Trophoblast cell (in vitro differentiated cells and primary cell): ENCODE data around the gene COA1.

ENCODE experiments used
- DNase-seq, 2 donors: peaks; one replicate each; pipeline ENCODE4 v3.0.0-alpha.2; 2016
- H2AFZ ChIP-seq: 2 replicates; pipeline ENCODE4 v1.6.1; 2013; ENCODE audit warnings: low read length, moderate library complexity, mild to moderate bottlenecking; ENCODE audit not compliant: insufficient read depth, poor library complexity
- H2AK5ac ChIP-seq: 2 replicates; pipeline ENCODE4 v1.6.1; 2013; ENCODE audit warnings: mild to moderate bottlenecking, low read length
- H2BK120ac ChIP-seq: 2 replicates; pipeline ENCODE4 v1.6.1; 2013; ENCODE audit warnings: low read length, mild to moderate bottlenecking, moderate library complexity; ENCODE audit not compliant: insufficient read depth, poor library complexity
- H2BK12ac ChIP-seq: 2 replicates; pipeline ENCODE4 v1.6.1; 2013; ENCODE audit warnings: mild to moderate bottlenecking, low read length, moderate library complexity
- H2BK5ac ChIP-seq: 2 replicates; pipeline ENCODE4 v1.6.1; 2013; ENCODE audit warnings: low read length, low read depth, moderate library complexity, mild to moderate bottlenecking; ENCODE audit not compliant: poor library complexity
- H3K14ac ChIP-seq: 2 replicates; pipeline ENCODE4 v1.6.1; 2013; ENCODE audit warnings: mild to moderate bottlenecking, low read length
- H3K18ac ChIP-seq: 2 replicates; pipeline ENCODE4 v1.6.1; 2013; ENCODE audit warnings: mild to moderate bottlenecking, low read length
- H3K23ac ChIP-seq: 2 replicates; pipeline ENCODE4 v1.6.1; 2013; ENCODE audit warnings: low read length
- H3K27ac ChIP-seq: 2 replicates; pipeline ENCODE4 v1.5.1; 2013; ENCODE audit warnings: low read depth, mild to moderate bottlenecking, inconsistent platforms, low read length, moderate library complexity
- H3K27me3 ChIP-seq: 2 replicates; pipeline ENCODE4 v1.6.1; 2013; ENCODE audit warnings: inconsistent platforms, mild to moderate bottlenecking, low read length, moderate library complexity; ENCODE audit not compliant: insufficient read depth
- H3K36me3 ChIP-seq, 2 experiments: 1 replicate in 1 of 2; 2 replicates in 1 of 2; pipeline ENCODE4 v1.6.1; 2013; ENCODE audit warnings: low read length in 2 of 2, mild to moderate bottlenecking in 2 of 2, moderate library complexity in 1 of 2; ENCODE audit not compliant: insufficient read depth in 2 of 2, control insufficient read depth in 1 of 2
- H3K4ac ChIP-seq: 2 replicates; pipeline ENCODE4 v1.6.1; 2013; ENCODE audit warnings: low read depth, mild to moderate bottlenecking, low read length, moderate library complexity
- H3K4me1 ChIP-seq, 2 experiments: 1 replicate in 1 of 2; 2 replicates in 1 of 2; pipeline ENCODE4 v1.6.1; 2013; ENCODE audit warnings: low read length in 2 of 2, mild to moderate bottlenecking in 2 of 2, moderate library complexity in 1 of 2; ENCODE audit not compliant: insufficient read depth in 2 of 2, control insufficient read depth in 1 of 2
- H3K4me2 ChIP-seq: 2 replicates; pipeline ENCODE4 v1.6.1; 2013; ENCODE audit warnings: inconsistent platforms, mild to moderate bottlenecking, low read length, moderate library complexity
- H3K4me3 ChIP-seq: 2 replicates; pipeline ENCODE4 v1.5.1; 2013; ENCODE audit warnings: mild to moderate bottlenecking, low read depth, low read length, inconsistent platforms
- H3K79me1 ChIP-seq: one replicate; pipeline ENCODE4 v1.6.1; 2013; ENCODE audit warnings: low read length
- H3K79me2 ChIP-seq: 2 replicates; pipeline ENCODE4 v1.6.1; 2013; ENCODE audit warnings: low read length, mild to moderate bottlenecking; ENCODE audit not compliant: control insufficient read depth, insufficient read depth, poor library complexity
- H3K9ac ChIP-seq: 2 replicates; pipeline ENCODE4 v1.6.1; 2013; ENCODE audit warnings: mild to moderate bottlenecking, low read length
- H3K9me3 ChIP-seq: 2 replicates; pipeline ENCODE4 v1.6.1; 2013; ENCODE audit warnings: low read depth, mild to moderate bottlenecking, control low read depth, inconsistent platforms, low read length; ENCODE audit not compliant: insufficient read depth
- H4K12ac ChIP-seq: 2 replicates; pipeline ENCODE4 v1.6.1; 2013; ENCODE audit warnings: low read depth, mild to moderate bottlenecking, low read length, moderate library complexity
- H4K8ac ChIP-seq: 2 replicates; pipeline ENCODE4 v1.6.1; 2013; ENCODE audit warnings: low read depth, mild to moderate bottlenecking, low read length, moderate library complexity
- H4K91ac ChIP-seq: one replicate; pipeline ENCODE4 v1.6.1; 2013; ENCODE audit warnings: low read depth, mild to moderate bottlenecking, low read length, moderate library complexity
- WGBS: extraction: QIAGEN DNeasy Blood & Tissue Kit; methylation state at CpG from one replicate; pipeline ENCODE4 v1.1.7; 2013; ENCODE audit warnings: missing lambda C conversion rate; ENCODE audit not compliant: insufficient read length, insufficient coverage; ENCODE audit errors: extremely low coverage; 5-methylcytosine and 5-hydroxymethylcytosine counted together

The COA1 gene

DNA sequence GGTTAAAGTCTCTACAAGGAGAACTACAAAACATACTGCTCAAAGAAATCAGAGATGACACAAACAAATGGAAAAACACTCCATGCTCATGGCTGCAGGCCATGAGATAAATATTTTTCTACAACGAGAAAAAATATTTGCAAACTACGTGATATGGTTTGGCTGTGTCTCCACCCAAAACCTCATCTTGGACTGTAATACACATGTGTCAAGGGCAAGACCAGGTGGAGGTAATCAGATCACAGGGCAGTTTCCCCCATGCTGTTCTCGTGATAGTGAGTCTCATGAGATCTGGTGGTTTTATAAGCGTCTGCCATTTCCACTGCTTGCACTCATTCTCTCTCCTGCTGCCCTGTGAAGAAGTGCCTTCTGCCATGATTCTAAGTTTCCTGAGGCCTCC, 57.8 kb downstream of the COA1 start:
- no peaks in the 10 kb centered on the region for H3K4me1 ChIP-seq
- no CpG with 5 or more reads among the region's 4 CpGs for WGBS
- H3K23ac ChIP-seq = no peak overlapping the region
- H3K4me2 ChIP-seq = no peak overlapping the region
- H3K18ac ChIP-seq = no peak overlapping the region
- H3K27ac ChIP-seq = no peak overlapping the region
- no peaks in the 10 kb centered on the region for H3K79me1 ChIP-seq
- no peak overlapping the region for H3K4ac ChIP-seq
- no peak overlapping the region for H4K12ac ChIP-seq
- no peak overlapping the region for H3K9ac ChIP-seq
- H2BK12ac ChIP-seq = no peak overlapping the region
- H2AFZ ChIP-seq = no peak overlapping the region
- H3K14ac ChIP-seq = no peak overlapping the region
- H2BK5ac ChIP-seq = no peak overlapping the region
- H3K9me3 ChIP-seq = no peaks in the 10 kb centered on the region
- H2BK120ac ChIP-seq = no peak overlapping the region
- H2AK5ac ChIP-seq = no peak overlapping the region
- no peaks in the 10 kb centered on the region for H3K36me3 ChIP-seq
- no peak overlapping the region for H4K8ac ChIP-seq
- no peaks in the 10 kb centered on the region for H3K79me2 ChIP-seq
- DNase-seq = no peak
- no peak overlapping the region for H3K4me3 ChIP-seq
- no peak overlapping the region for H4K91ac ChIP-seq
- no peaks in the 10 kb centered on the region for H3K27me3 ChIP-seq

DNA sequence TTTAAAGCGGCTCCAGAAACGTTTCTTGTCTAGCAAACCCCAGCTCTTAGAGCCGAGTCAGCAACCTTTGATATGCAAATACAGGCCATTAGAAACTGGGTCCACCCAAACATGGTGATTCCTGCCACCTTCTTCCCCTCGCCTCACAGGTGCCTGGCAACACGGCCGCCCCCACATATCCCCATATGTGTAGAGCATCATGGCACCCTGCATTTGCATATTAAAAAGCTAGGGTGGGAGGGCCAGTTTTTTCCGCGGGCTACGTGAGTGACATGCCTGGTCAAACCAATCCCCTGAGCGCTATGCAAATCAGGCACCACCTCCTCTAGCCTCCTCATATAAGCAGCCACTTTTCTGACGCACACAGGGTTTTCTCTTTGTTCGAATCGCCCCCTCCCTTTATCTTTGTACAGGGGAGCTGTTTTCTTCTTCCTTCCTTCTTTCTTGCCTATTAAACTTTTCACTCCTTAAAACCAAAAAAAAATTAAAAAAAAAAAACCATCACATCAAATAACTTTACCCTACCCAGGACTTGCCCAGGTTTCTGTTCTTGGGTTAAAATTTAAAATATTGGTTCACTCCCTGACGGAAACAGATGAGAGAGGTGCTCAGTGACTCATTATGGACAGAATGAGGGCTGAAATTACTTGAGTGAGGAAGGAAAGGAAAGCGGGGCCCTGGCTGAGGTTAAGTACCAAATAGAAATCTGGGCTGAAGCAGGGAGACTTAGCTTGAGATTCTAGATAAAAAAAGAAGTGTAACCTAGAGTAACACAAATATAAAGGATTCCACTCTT, 59.8 kb downstream of the COA1 start:
- H4K12ac ChIP-seq = no peak overlapping the region
- no peak overlapping the region for H2AFZ ChIP-seq
- no peak overlapping the region for H3K4me2 ChIP-seq
- H3K23ac ChIP-seq = no peak overlapping the region
- H3K79me1 ChIP-seq = no peaks in the 10 kb centered on the region
- H3K79me2 ChIP-seq = no peaks in the 10 kb centered on the region
- H3K9me3 ChIP-seq = no peaks in the 10 kb centered on the region
- no peak overlapping the region for H2BK12ac ChIP-seq
- H3K14ac ChIP-seq = no peak overlapping the region
- no peak overlapping the region for H4K91ac ChIP-seq
- H3K4me3 ChIP-seq = no peak overlapping the region
- H3K36me3 ChIP-seq = no peaks in the 10 kb centered on the region
- no CpG with 5 or more reads among the region's 15 CpGs for WGBS
- no peak overlapping the region for H3K27ac ChIP-seq
- H3K4me1 ChIP-seq = no peaks in the 10 kb centered on the region
- no peak overlapping the region for H2BK5ac ChIP-seq
- peak overlapping the region; percentile 69 for H3K4ac ChIP-seq
- H4K8ac ChIP-seq = no peak overlapping the region
- H3K9ac ChIP-seq = no peak overlapping the region
- no peak overlapping the region for H2AK5ac ChIP-seq
- H3K27me3 ChIP-seq = no peaks in the 10 kb centered on the region
- DNase-seq = no peak
- H3K18ac ChIP-seq = no peak overlapping the region
- no peak overlapping the region for H2BK120ac ChIP-seq

- H4K91ac ChIP-seq = no peak overlapping the region
- H3K27ac ChIP-seq = no peak overlapping the region
- WGBS = no CpG with 5 or more reads among the region's 1 CpG
These were observed 61.3 kb downstream of the COA1 start for GRCh38 chr7:43668035-43668434.

DNA sequence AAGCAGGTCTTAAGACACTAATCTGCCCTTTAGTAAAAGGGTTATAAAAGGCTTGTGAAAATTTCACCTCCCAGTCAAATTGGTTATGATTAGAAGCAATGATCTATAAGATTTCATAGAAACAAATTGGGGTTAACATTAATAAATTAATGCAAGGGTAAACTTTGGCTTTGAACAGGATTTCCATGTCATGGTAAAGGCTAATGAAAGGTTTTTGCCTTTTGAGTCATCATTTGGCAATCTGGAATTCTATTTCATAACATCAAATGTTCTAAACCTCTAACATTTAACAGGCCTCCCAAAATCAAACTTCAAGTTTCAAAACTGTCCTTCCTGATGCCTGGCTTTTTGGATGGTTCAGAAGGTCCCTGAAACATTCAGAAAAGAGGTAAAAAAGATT, 62.4 kb downstream of the COA1 start:
- H2AK5ac ChIP-seq = no peak overlapping the region
- no peak overlapping the region for H4K91ac ChIP-seq
- no peak overlapping the region for H3K4ac ChIP-seq
- no peak overlapping the region for H2BK12ac ChIP-seq
- H2BK120ac ChIP-seq = no peak overlapping the region
- H3K18ac ChIP-seq = no peak overlapping the region
- H3K4me3 ChIP-seq = no peak overlapping the region
- no peak overlapping the region for H3K27ac ChIP-seq
- H2BK5ac ChIP-seq = no peak overlapping the region
- H3K23ac ChIP-seq = no peak overlapping the region
- H3K9me3 ChIP-seq = no peaks in the 10 kb centered on the region
- H3K9ac ChIP-seq = no peak overlapping the region
- no peak overlapping the region for H2AFZ ChIP-seq
- H3K4me2 ChIP-seq = no peak overlapping the region
- no peak overlapping the region for H4K12ac ChIP-seq
- H4K8ac ChIP-seq = no peak overlapping the region
- no peaks in the 10 kb centered on the region for H3K4me1 ChIP-seq
- H3K79me2 ChIP-seq = no peaks in the 10 kb centered on the region
- no peaks in the 10 kb centered on the region for H3K79me1 ChIP-seq
- H3K36me3 ChIP-seq = no peaks in the 10 kb centered on the region
- H3K14ac ChIP-seq = no peak overlapping the region
- no peaks in the 10 kb centered on the region for H3K27me3 ChIP-seq
- DNase-seq = no peak

More at GRCh38 chr7:43668035-43668434, 61.3 kb downstream of the COA1 start:
- no peak overlapping the region for H3K23ac ChIP-seq
- no peaks in the 10 kb centered on the region for H3K36me3 ChIP-seq
- no peak overlapping the region for H2BK5ac ChIP-seq
- H3K79me1 ChIP-seq = no peaks in the 10 kb centered on the region
- H3K14ac ChIP-seq = no peak overlapping the region
- no peak overlapping the region for H3K4me2 ChIP-seq
- no peak overlapping the region for H2BK120ac ChIP-seq
- H3K4me1 ChIP-seq = no peaks in the 10 kb centered on the region
- no peak overlapping the region for H3K4me3 ChIP-seq
- H3K4ac ChIP-seq = no peak overlapping the region
- no peaks in the 10 kb centered on the region for H3K27me3 ChIP-seq
- no peak overlapping the region for H3K18ac ChIP-seq
- no peaks in the 10 kb centered on the region for H3K9me3 ChIP-seq
- no peak overlapping the region for H4K12ac ChIP-seq
- H4K8ac ChIP-seq = no peak overlapping the region
- H2AFZ ChIP-seq = no peak overlapping the region
- no peaks in the 10 kb centered on the region for H3K79me2 ChIP-seq
- no peak overlapping the region for H2BK12ac ChIP-seq
- no peak overlapping the region for H3K9ac ChIP-seq
- no peak for DNase-seq
- H2AK5ac ChIP-seq = no peak overlapping the region
